Measurements from ENCODE around the gene FEV. TPM values are rescaled to one million over a fixed set of nuclear protein-coding genes. Genes with fewer than 3 reads are reported as not detected.

FEV gene
- total RNA-seq, 4 donors from 2014 or later = 2.1 TPM; not detected in 3

DNA sequence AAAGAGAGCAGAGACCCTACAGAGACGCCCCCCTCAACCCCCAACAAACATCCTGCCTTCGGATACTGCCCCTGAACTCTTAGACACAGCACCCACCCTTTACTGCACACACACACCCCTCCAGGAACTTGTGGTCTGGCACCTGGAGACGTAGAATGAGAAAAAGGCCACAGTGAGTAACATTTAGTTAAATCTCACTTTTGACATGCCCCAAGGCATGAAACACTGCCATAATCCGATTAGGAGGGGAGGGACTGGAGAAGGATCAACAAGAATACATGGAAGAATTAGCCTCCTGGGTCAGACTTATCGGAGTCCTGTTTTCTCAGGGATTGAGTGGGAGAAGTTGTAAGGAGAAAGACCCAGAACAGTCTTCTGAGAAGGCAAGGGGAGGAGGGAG lies 21.4 kb downstream of the FEV start:
- Histone ChIP-seq H3K27me3 (peaks cover 33 to 96% (median 41%) of the 10 kb centered on the region in 4 donors), H3K36me3 (no peaks in the 10 kb centered on the region), H3K4me1 (peaks cover 3 to 36% (median 18%) of the 10 kb centered on the region in 3 donors), H3K4me3 (no peak overlapping the region), H3K27ac (no peak overlapping the region), H3K9me3 (no peaks in the 10 kb centered on the region)
- intact Hi-C loops (cut with DNase I) = no loop called here
- WGBS, 2 donors = 9 to 19% methylated on average over 4 to 5 of the region's 5 CpGs
- TF ChIP-seq, protein P1, sequence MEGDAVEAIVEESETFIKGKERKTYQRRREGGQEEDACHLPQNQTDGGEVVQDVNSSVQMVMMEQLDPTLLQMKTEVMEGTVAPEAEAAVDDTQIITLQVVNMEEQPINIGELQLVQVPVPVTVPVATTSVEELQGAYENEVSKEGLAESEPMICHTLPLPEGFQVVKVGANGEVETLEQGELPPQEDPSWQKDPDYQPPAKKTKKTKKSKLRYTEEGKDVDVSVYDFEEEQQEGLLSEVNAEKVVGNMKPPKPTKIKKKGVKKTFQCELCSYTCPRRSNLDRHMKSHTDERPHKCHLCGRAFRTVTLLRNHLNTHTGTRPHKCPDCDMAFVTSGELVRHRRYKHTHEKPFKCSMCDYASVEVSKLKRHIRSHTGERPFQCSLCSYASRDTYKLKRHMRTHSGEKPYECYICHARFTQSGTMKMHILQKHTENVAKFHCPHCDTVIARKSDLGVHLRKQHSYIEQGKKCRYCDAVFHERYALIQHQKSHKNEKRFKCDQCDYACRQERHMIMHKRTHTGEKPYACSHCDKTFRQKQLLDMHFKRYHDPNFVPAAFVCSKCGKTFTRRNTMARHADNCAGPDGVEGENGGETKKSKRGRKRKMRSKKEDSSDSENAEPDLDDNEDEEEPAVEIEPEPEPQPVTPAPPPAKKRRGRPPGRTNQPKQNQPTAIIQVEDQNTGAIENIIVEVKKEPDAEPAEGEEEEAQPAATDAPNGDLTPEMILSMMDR (IDR thresholded peaks at IDR 0.05) = no peak
- TF ChIP-seq POLR2A (IDR thresholded peaks at IDR 0.05) = no peak
- no peak for DNase-seq

DNA sequence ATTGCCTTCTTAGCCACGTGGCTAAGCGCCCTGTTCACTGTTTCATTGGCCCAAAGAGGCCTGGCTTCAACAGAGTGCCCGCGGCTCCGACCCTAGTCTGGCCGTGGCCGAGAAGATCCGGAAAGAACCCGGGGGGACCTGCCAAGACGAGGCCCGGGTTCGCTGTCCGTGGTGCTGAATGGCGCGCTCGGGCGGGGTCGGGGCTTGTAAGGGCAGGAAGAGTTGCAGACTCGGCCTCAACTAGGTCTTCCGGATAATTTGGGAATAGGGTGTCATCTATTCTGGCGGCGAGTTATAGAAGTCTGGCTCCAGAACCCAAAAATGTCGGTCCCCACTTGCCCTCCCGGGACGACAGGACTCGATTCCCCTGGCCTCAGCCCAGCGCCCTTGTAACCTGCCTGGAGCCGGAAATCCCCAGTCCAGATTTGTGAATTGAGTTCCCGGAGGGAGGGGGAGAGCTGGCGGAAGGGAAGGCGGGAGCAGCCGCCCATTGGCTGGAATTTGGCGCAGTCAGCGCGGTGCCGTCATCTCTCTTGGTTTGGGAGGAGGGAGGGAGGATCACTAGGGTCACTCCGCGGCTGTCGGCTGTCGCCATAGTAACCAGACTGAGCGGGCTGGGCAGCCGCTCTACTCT lies 22.0 kb downstream of the FEV start:
- 5 to 8% methylated on average over 4 to 9 of the region's 42 CpGs for WGBS, 2 donors
- intact Hi-C loops (cut with DNase I) = no loop called here
- Histone ChIP-seq H3K9me3 (no peaks in the 10 kb centered on the region), H3K27me3 (peaks cover 33 to 96% (median 41%) of the 10 kb centered on the region in 4 donors), H3K36me3 (no peaks in the 10 kb centered on the region), H3K27ac (no peak overlapping the region), H3K4me1 (peaks cover 3 to 36% (median 18%) of the 10 kb centered on the region in 3 donors), H3K4me3 (no peak overlapping the region)
- no peak for DNase-seq
- TF ChIP-seq, protein P1 (IDR thresholded peaks at IDR 0.05) = no peak
- TF ChIP-seq POLR2A (IDR thresholded peaks at IDR 0.05) = no peak

DNA sequence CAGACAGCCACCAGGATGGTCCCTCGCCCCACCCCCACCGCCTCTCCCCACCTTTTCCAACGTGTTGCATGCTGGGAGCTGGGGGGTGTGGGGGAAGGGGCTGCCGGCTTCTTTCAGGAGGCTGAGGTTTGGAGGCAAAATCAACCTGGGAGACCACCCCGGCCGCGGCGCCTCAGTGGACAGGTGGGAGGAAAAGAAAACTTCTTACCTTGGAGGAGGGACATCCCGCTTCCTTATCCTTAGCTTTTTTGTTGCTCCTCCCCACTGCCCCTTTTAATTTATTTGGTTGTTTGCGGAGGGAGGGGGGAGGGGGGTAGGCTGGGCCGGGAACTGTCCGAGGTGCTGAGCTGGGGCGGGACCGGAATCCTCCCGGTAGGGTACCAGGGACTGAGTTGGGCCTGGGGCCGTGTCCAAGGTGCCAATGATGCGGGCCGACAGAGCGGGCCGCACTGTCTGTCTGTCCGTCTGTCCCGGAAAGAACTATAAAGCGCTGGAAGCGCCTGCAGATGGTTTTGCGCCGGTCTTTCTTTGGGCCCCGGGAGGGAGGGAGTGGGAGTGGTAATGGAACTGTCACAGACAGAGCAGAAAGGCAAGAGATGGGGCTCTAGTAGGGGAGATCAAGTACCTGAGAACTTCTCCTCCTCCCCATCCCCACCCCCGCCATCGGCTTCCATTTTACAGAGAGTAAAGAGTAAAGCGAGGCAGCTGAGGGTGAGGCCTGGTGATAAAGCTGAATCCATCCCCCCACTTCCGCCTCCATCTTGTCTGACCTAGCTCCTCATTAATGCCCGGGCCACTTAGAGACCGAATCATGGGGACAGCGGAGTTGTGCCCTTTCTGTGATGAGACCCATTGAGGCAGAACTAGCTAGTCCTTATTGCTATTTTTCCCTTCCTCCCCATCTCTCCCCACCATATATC lies 23.1 kb downstream of the FEV start:
- DNase-seq = no peak
- no peak overlapping the region for H3K4me3 ChIP-seq
- H3K9me3 ChIP-seq = no peaks in the 10 kb centered on the region
- H3K36me3 ChIP-seq = no peaks in the 10 kb centered on the region
- WGBS, 2 donors = 11 to 20% methylated on average over 25 to 28 of the region's 34 CpGs
- peaks cover 3 to 36% (median 18%) of the 10 kb centered on the region in 3 donors for H3K4me1 ChIP-seq
- intact Hi-C loops (cut with DNase I) = no loop called here
- peaks cover 33 to 98% (median 41%) of the 10 kb centered on the region in 4 donors for H3K27me3 ChIP-seq
- TF ChIP-seq POLR2A (IDR thresholded peaks at IDR 0.05) = no peak
- TF ChIP-seq, protein P1 (IDR thresholded peaks at IDR 0.05) = no peak
- no peak overlapping the region for H3K27ac ChIP-seq

DNA sequence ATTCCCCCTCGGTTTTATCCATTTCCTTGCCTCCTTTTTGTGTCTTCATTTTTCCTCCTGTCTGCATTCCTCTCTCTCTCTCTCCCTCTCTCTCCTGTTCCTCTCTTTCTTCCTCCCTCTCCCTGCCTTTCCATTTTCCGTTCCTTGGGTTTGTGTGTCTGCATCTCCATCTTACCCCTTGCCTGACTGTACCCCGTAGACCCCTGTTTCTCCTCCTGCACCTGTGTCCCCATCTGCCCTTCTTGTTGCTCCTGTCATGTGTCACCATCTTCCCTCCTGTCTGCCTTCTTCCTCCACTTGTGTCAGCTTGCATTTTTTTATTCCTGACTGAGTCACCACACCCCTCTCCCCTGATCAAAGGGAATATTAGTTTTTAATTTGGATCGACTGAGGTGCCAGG lies 23.8 kb downstream of the FEV start:
- Histone ChIP-seq H3K4me3 (no peak overlapping the region), H3K36me3 (no peaks in the 10 kb centered on the region), H3K9me3 (no peaks in the 10 kb centered on the region), H3K27ac (no peak overlapping the region), H3K27me3 (peaks cover 33 to 100% (median 41%) of the 10 kb centered on the region in 4 donors), H3K4me1 (peaks cover 3 to 36% (median 18%) of the 10 kb centered on the region in 3 donors)
- intact Hi-C loops (cut with DNase I) = no loop called here
- DNase-seq = no peak
- 8 to 13% methylated on average over 4 of the region's 4 CpGs for WGBS, 2 donors
- TF ChIP-seq POLR2A (IDR thresholded peaks at IDR 0.05) = no peak
- TF ChIP-seq, protein P1 (IDR thresholded peaks at IDR 0.05) = no peak

Measured in esophagus squamous epithelium (tissue), 5 donors.